ENCODE measurements around the gene SLC35A3. TPM values are rescaled to one million over a fixed set of nuclear protein-coding genes. Genes with fewer than 3 reads are reported as not detected.

The SLC35A3 gene
- 10 to 100 TPM; 23.4 to 30.2 TPM for total RNA-seq
- polyA plus RNA-seq, result 10 to 100 TPM in 1 of 2 donors, 1 to 10 TPM in 1; 7.4 to 16.1 TPM
- long read RNA-seq, donor 1, full-length matches to known transcripts, result 11 of 11 reads
- long read RNA-seq, donor 1, partial matches to known transcripts, result 0 of 11 reads
- long read RNA-seq, donor 1, other reads (novel, unspliced or antisense), result 0 of 11 reads
- long read RNA-seq, donor 2, full-length matches to known transcripts, result 6 of 11 reads
- long read RNA-seq, donor 2, partial matches to known transcripts, result 2 of 11 reads
- long read RNA-seq, donor 2, other reads (novel, unspliced or antisense), result 3 of 11 reads

- Histone ChIP-seq H3K4me1 (ENCODE audit: control insufficient read depth in 1 of 2, insufficient read depth in 2 of 2, low read length in 2 of 2) (no peaks in the 10 kb centered on the region), H3K9me3 (ENCODE audit: control insufficient read depth, low read length) (no peaks in the 10 kb centered on the region), H3K36me3 (ENCODE audit: control insufficient read depth in 1 of 2, insufficient read depth in 2 of 2, low read length in 1 of 2) (no peaks in the 10 kb centered on the region), H3K27me3 (ENCODE audit: control insufficient read depth in 1 of 2, insufficient read depth in 2 of 2, low read length in 1 of 2) (no peaks in the 10 kb centered on the region), H3K4me3 (ENCODE audit: low read length in 2 of 2) (peak within 1 kb of the TSS; percentile 30 to 94), H3K27ac (ENCODE audit: low read depth in 1 of 2, low read length in 2 of 2) (no peak within 1 kb of the TSS)
- WGBS, 2 donors, result 0% methylated on average over 73 to 74 of the region's 74 CpGs
- DNase-seq, result peak; percentile 89 to 91
- intact Hi-C loops (cut with DNase I), result no loop called here
- ATAC-seq (ENCODE audit: low FRiP score), result peak; percentile 94
Measured at GRCh38 chr1:99969729-99970621, at the start of gene SLC35A3. Gene SLC35A3 (plus strand): TSS chr1:99969996. CDS start chr1:99993555, 23,559 bp downstream.

- no peak for DNase-seq
- Histone ChIP-seq H3K4me1 (ENCODE audit: control insufficient read depth in 1 of 2, insufficient read depth in 2 of 2, low read length in 2 of 2) (no peaks in the 10 kb centered on the region), H3K27me3 (ENCODE audit: control insufficient read depth in 1 of 2, insufficient read depth in 2 of 2, low read length in 1 of 2) (no peaks in the 10 kb centered on the region), H3K4me3 (ENCODE audit: low read length in 2 of 2) (no peak overlapping the region), H3K9me3 (ENCODE audit: control insufficient read depth, low read length) (peaks cover 2% of the 10 kb centered on the region), H3K27ac (ENCODE audit: low read depth in 1 of 2, low read length in 2 of 2) (no peak overlapping the region), H3K36me3 (ENCODE audit: control insufficient read depth in 1 of 2, insufficient read depth in 2 of 2, low read length in 1 of 2) (no peaks in the 10 kb centered on the region)
- intact Hi-C loops (cut with DNase I), result no loop called here
- no peak for ATAC-seq (ENCODE audit: low FRiP score)
Measured at GRCh38 chr1:99934801-99935200, 35.0 kb upstream of the SLC35A3 start.

DNA sequence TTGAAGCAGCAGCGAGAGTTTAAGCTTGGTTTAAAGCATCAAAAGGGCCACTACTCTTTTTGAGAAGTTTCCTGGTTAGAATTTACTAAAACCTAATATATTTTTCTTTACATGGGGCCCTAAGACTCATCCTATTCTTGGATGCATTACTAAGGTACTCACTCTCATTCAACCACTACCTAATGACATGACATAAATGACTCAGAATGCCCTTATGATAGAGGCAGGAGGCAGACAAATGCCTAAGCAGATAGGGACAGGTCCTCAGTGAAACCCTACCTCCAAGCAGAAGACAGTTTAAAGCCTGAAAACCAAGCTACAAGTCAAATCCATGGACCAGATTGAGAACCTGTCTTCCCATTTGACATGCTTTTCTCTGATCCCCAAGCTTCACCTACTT, 34.3 kb upstream of the SLC35A3 start:
- ATAC-seq (ENCODE audit: low FRiP score) (no peak), DNase-seq (no peak)
- no peaks in the 10 kb centered on the region for H3K27me3 ChIP-seq (ENCODE audit: control insufficient read depth in 1 of 2, insufficient read depth in 2 of 2, low read length in 1 of 2)
- WGBS, 2 donors, result 93 to 97% methylated on average over 1 of the region's 1 CpG
- no peaks in the 10 kb centered on the region for H3K36me3 ChIP-seq (ENCODE audit: control insufficient read depth in 1 of 2, insufficient read depth in 2 of 2, low read length in 1 of 2)
- intact Hi-C loops (cut with DNase I), result no loop called here
- H3K9me3 ChIP-seq (ENCODE audit: control insufficient read depth, low read length), result peaks cover 2% of the 10 kb centered on the region
- no peak overlapping the region for H3K27ac ChIP-seq (ENCODE audit: low read depth in 1 of 2, low read length in 2 of 2)
- H3K4me3 ChIP-seq (ENCODE audit: low read length in 2 of 2), result no peak overlapping the region
- no peaks in the 10 kb centered on the region for H3K4me1 ChIP-seq (ENCODE audit: control insufficient read depth in 1 of 2, insufficient read depth in 2 of 2, low read length in 2 of 2)

DNA sequence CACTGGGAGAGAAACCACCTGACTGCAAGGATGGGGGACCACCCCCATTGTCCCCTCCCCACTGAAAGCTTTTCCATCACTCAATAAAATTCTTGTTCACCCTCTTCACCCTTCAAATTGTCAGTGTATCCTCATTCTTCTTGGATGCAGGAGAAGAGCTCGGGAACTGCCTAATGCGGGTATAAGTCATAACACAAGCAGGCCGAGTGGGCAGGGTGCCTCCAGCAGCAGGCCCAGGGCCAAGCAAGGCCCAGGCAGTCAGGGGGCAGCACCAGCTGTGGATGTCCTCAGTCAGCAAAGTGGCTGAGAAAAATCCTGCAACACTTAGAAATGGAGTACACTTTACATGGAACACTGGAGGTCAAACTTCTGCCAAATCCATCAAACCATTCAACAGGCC, 33.7 kb upstream of the SLC35A3 start:
- Histone ChIP-seq H3K9me3 (ENCODE audit: control insufficient read depth, low read length) (peaks cover 2% of the 10 kb centered on the region), H3K4me1 (ENCODE audit: control insufficient read depth in 1 of 2, insufficient read depth in 2 of 2, low read length in 2 of 2) (no peaks in the 10 kb centered on the region), H3K4me3 (ENCODE audit: low read length in 2 of 2) (no peak overlapping the region), H3K27ac (ENCODE audit: low read depth in 1 of 2, low read length in 2 of 2) (no peak overlapping the region), H3K36me3 (ENCODE audit: control insufficient read depth in 1 of 2, insufficient read depth in 2 of 2, low read length in 1 of 2) (no peaks in the 10 kb centered on the region), H3K27me3 (ENCODE audit: control insufficient read depth in 1 of 2, insufficient read depth in 2 of 2, low read length in 1 of 2) (no peaks in the 10 kb centered on the region)
- 79 to 80% methylated on average over 3 of the region's 3 CpGs for WGBS, 2 donors
- ATAC-seq (ENCODE audit: low FRiP score), result no peak
- intact Hi-C loops (cut with DNase I), result no loop called here
- DNase-seq, result no peak

- intact Hi-C loops (cut with DNase I), result no loop called here
- no peak for DNase-seq
- WGBS, 2 donors, result 79 to 83% methylated on average over 1 of the region's 1 CpG
Measured at GRCh38 chr1:99942723-99943122, 27.1 kb upstream of the SLC35A3 start.

GRCh38 chr1:99943223-99943794, 26.5 kb upstream of the SLC35A3 start:
- Histone ChIP-seq H3K4me3 (ENCODE audit: low read length in 2 of 2) (no peak overlapping the region), H3K27ac (ENCODE audit: low read depth in 1 of 2, low read length in 2 of 2) (no peak overlapping the region), H3K36me3 (ENCODE audit: control insufficient read depth in 1 of 2, insufficient read depth in 2 of 2, low read length in 1 of 2) (no peaks in the 10 kb centered on the region), H3K9me3 (ENCODE audit: control insufficient read depth, low read length) (no peaks in the 10 kb centered on the region), H3K4me1 (ENCODE audit: control insufficient read depth in 1 of 2, insufficient read depth in 2 of 2, low read length in 2 of 2) (no peaks in the 10 kb centered on the region), H3K27me3 (ENCODE audit: control insufficient read depth in 1 of 2, insufficient read depth in 2 of 2, low read length in 1 of 2) (no peaks in the 10 kb centered on the region)
- 20% methylated on average over 7 of the region's 7 CpGs for WGBS, 2 donors
- DNase-seq (no peak), ATAC-seq (ENCODE audit: low FRiP score) (no peak)
- intact Hi-C loops (cut with DNase I), result no loop called here

More at GRCh38 chr1:99942723-99943122, 27.1 kb upstream of the SLC35A3 start:
- Histone ChIP-seq H3K36me3 (ENCODE audit: control insufficient read depth in 1 of 2, insufficient read depth in 2 of 2, low read length in 1 of 2) (no peaks in the 10 kb centered on the region), H3K27me3 (ENCODE audit: control insufficient read depth in 1 of 2, insufficient read depth in 2 of 2, low read length in 1 of 2) (no peaks in the 10 kb centered on the region), H3K4me1 (ENCODE audit: control insufficient read depth in 1 of 2, insufficient read depth in 2 of 2, low read length in 2 of 2) (no peaks in the 10 kb centered on the region), H3K27ac (ENCODE audit: low read depth in 1 of 2, low read length in 2 of 2) (no peak overlapping the region), H3K9me3 (ENCODE audit: control insufficient read depth, low read length) (no peaks in the 10 kb centered on the region), H3K4me3 (ENCODE audit: low read length in 2 of 2) (no peak overlapping the region)
- ATAC-seq (ENCODE audit: low FRiP score), result no peak

DNA sequence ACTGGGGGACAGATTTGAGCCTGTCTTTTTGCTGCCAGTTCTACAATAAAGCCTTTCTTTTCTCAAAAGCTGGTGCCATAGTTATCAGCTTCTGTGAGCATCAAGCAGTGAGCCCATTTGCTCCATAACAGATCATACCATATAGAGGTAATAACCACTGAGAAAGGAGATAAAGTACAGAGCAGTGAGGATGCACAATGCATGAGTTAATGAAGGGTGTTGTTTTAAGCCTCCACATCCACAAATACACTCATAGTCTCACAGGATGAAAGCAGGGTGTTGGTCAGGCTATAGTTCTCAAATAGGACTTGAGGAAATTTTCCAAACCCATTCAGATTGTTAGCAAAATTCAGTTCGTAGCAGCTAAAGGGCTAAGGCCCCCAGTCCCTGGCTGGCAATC, 25.6 kb upstream of the SLC35A3 start:
- Histone ChIP-seq H3K4me3 (ENCODE audit: low read length in 2 of 2) (no peak overlapping the region), H3K9me3 (ENCODE audit: control insufficient read depth, low read length) (no peaks in the 10 kb centered on the region), H3K36me3 (ENCODE audit: control insufficient read depth in 1 of 2, insufficient read depth in 2 of 2, low read length in 1 of 2) (no peaks in the 10 kb centered on the region), H3K4me1 (ENCODE audit: control insufficient read depth in 1 of 2, insufficient read depth in 2 of 2, low read length in 2 of 2) (no peaks in the 10 kb centered on the region), H3K27me3 (ENCODE audit: control insufficient read depth in 1 of 2, insufficient read depth in 2 of 2, low read length in 1 of 2) (no peaks in the 10 kb centered on the region), H3K27ac (ENCODE audit: low read depth in 1 of 2, low read length in 2 of 2) (no peak overlapping the region)
- ATAC-seq (ENCODE audit: low FRiP score) (no peak), DNase-seq (no peak)
- intact Hi-C loops (cut with DNase I), result no loop called here
- WGBS, 2 donors, result 74 to 83% methylated on average over 1 of the region's 1 CpG

DNA sequence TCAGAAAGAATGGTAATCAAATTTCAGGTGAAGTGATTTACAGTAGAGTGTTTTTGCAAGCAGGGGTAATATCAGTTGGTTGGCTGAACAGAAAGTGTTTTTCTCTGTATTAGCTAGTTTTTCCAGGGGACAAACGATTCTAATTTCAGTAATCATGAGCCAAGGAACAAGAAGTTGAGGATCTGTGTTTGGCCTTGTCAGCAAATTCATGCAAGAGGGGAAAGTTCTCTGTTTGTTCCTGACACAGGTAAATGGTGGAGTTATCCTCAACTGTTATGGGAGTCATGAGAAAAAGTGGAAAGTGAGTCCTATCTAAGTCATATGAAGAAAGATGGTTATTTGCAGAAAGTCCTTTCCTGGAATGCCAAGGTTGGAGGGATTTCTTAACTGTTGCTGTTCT, 24.6 kb upstream of the SLC35A3 start:
- no peak overlapping the region for H3K27ac ChIP-seq (ENCODE audit: low read depth in 1 of 2, low read length in 2 of 2)
- H3K4me1 ChIP-seq (ENCODE audit: control insufficient read depth in 1 of 2, insufficient read depth in 2 of 2, low read length in 2 of 2), result no peaks in the 10 kb centered on the region
- no peaks in the 10 kb centered on the region for H3K36me3 ChIP-seq (ENCODE audit: control insufficient read depth in 1 of 2, insufficient read depth in 2 of 2, low read length in 1 of 2)
- ATAC-seq (ENCODE audit: low FRiP score) (no peak), DNase-seq (no peak)
- intact Hi-C loops (cut with DNase I), result no loop called here
- no peaks in the 10 kb centered on the region for H3K27me3 ChIP-seq (ENCODE audit: control insufficient read depth in 1 of 2, insufficient read depth in 2 of 2, low read length in 1 of 2)
- H3K9me3 ChIP-seq (ENCODE audit: control insufficient read depth, low read length), result no peaks in the 10 kb centered on the region
- whole genome bisulfite sequencing, 2 donors, result 80 to 82% methylated on average over 1 of the region's 1 CpG
- H3K4me3 ChIP-seq (ENCODE audit: low read length in 2 of 2), result no peak overlapping the region
